Trophoblast cell (in vitro differentiated cells and primary cell): Measurements from ENCODE around the gene ANGPTL5.

Source experiments
- DNase-seq, 2 donors: peaks; one replicate each; pipeline ENCODE4 v3.0.0-alpha.2; 2016
- H2AFZ ChIP-seq: 2 replicates; pipeline ENCODE4 v1.6.1; 2013; ENCODE audit warnings: low read length, moderate library complexity, mild to moderate bottlenecking; ENCODE audit not compliant: insufficient read depth, poor library complexity
- H2AK5ac ChIP-seq: 2 replicates; pipeline ENCODE4 v1.6.1; 2013; ENCODE audit warnings: mild to moderate bottlenecking, low read length
- H2BK120ac ChIP-seq: 2 replicates; pipeline ENCODE4 v1.6.1; 2013; ENCODE audit warnings: low read length, mild to moderate bottlenecking, moderate library complexity; ENCODE audit not compliant: insufficient read depth, poor library complexity
- H2BK12ac ChIP-seq: 2 replicates; pipeline ENCODE4 v1.6.1; 2013; ENCODE audit warnings: mild to moderate bottlenecking, low read length, moderate library complexity
- H2BK5ac ChIP-seq: 2 replicates; pipeline ENCODE4 v1.6.1; 2013; ENCODE audit warnings: low read length, low read depth, moderate library complexity, mild to moderate bottlenecking; ENCODE audit not compliant: poor library complexity
- H3K14ac ChIP-seq: 2 replicates; pipeline ENCODE4 v1.6.1; 2013; ENCODE audit warnings: mild to moderate bottlenecking, low read length
- H3K18ac ChIP-seq: 2 replicates; pipeline ENCODE4 v1.6.1; 2013; ENCODE audit warnings: mild to moderate bottlenecking, low read length
- H3K23ac ChIP-seq: 2 replicates; pipeline ENCODE4 v1.6.1; 2013; ENCODE audit warnings: low read length
- H3K27ac ChIP-seq: 2 replicates; pipeline ENCODE4 v1.5.1; 2013; ENCODE audit warnings: low read depth, mild to moderate bottlenecking, inconsistent platforms, low read length, moderate library complexity
- H3K27me3 ChIP-seq: 2 replicates; pipeline ENCODE4 v1.6.1; 2013; ENCODE audit warnings: inconsistent platforms, mild to moderate bottlenecking, low read length, moderate library complexity; ENCODE audit not compliant: insufficient read depth
- H3K36me3 ChIP-seq, 2 experiments: 1 replicate in 1 of 2; 2 replicates in 1 of 2; pipeline ENCODE4 v1.6.1; 2013; ENCODE audit warnings: low read length in 2 of 2, mild to moderate bottlenecking in 2 of 2, moderate library complexity in 1 of 2; ENCODE audit not compliant: insufficient read depth in 2 of 2, control insufficient read depth in 1 of 2
- H3K4ac ChIP-seq: 2 replicates; pipeline ENCODE4 v1.6.1; 2013; ENCODE audit warnings: low read depth, mild to moderate bottlenecking, low read length, moderate library complexity
- H3K4me1 ChIP-seq, 2 experiments: 1 replicate in 1 of 2; 2 replicates in 1 of 2; pipeline ENCODE4 v1.6.1; 2013; ENCODE audit warnings: low read length in 2 of 2, mild to moderate bottlenecking in 2 of 2, moderate library complexity in 1 of 2; ENCODE audit not compliant: insufficient read depth in 2 of 2, control insufficient read depth in 1 of 2
- H3K4me2 ChIP-seq: 2 replicates; pipeline ENCODE4 v1.6.1; 2013; ENCODE audit warnings: inconsistent platforms, mild to moderate bottlenecking, low read length, moderate library complexity
- H3K4me3 ChIP-seq: 2 replicates; pipeline ENCODE4 v1.5.1; 2013; ENCODE audit warnings: mild to moderate bottlenecking, low read depth, low read length, inconsistent platforms
- H3K79me1 ChIP-seq: one replicate; pipeline ENCODE4 v1.6.1; 2013; ENCODE audit warnings: low read length
- H3K79me2 ChIP-seq: 2 replicates; pipeline ENCODE4 v1.6.1; 2013; ENCODE audit warnings: low read length, mild to moderate bottlenecking; ENCODE audit not compliant: control insufficient read depth, insufficient read depth, poor library complexity
- H3K9ac ChIP-seq: 2 replicates; pipeline ENCODE4 v1.6.1; 2013; ENCODE audit warnings: mild to moderate bottlenecking, low read length
- H3K9me3 ChIP-seq: 2 replicates; pipeline ENCODE4 v1.6.1; 2013; ENCODE audit warnings: low read depth, mild to moderate bottlenecking, control low read depth, inconsistent platforms, low read length; ENCODE audit not compliant: insufficient read depth
- H4K12ac ChIP-seq: 2 replicates; pipeline ENCODE4 v1.6.1; 2013; ENCODE audit warnings: low read depth, mild to moderate bottlenecking, low read length, moderate library complexity
- H4K8ac ChIP-seq: 2 replicates; pipeline ENCODE4 v1.6.1; 2013; ENCODE audit warnings: low read depth, mild to moderate bottlenecking, low read length, moderate library complexity
- H4K91ac ChIP-seq: one replicate; pipeline ENCODE4 v1.6.1; 2013; ENCODE audit warnings: low read depth, mild to moderate bottlenecking, low read length, moderate library complexity
- WGBS: extraction: QIAGEN DNeasy Blood & Tissue Kit; methylation state at CpG from one replicate; pipeline ENCODE4 v1.1.7; 2013; ENCODE audit warnings: missing lambda C conversion rate; ENCODE audit not compliant: insufficient read length, insufficient coverage; ENCODE audit errors: extremely low coverage; 5-methylcytosine and 5-hydroxymethylcytosine counted together

ANGPTL5 gene

DNA sequence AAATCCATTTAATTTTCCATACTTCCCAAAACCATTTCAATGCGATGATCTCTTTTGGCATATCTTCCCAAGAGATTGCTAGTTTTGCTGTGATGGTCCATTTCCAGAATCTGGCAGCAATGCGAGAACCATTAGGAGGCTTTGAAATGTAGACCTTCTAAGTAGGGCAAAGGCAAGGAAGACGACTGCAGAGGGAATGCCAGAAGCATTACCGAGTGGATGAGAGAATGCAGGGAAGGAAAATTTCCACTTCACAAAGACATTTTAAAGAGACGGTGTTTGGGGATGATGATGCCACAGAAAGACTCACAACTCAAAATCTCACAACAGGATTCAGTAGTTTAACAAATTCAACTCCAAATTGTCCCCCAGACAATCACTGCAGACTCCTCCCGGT, 2.0 kb downstream of the ANGPTL5 start:
- Histone ChIP-seq H3K79me1 (peaks cover 2% of the 10 kb centered on the region), H4K91ac (no peak overlapping the region), H3K27ac (no peak overlapping the region), H3K18ac (no peak overlapping the region), H2AK5ac (no peak overlapping the region), H3K4me3 (no peak overlapping the region), H2BK120ac (no peak overlapping the region), H4K12ac (no peak overlapping the region), H3K9me3 (no peaks in the 10 kb centered on the region), H3K4me2 (peak overlapping the region; percentile 89), H3K79me2 (no peaks in the 10 kb centered on the region), H2AFZ (no peak overlapping the region), H3K4ac (no peak overlapping the region), H4K8ac (no peak overlapping the region), H3K9ac (no peak overlapping the region), H3K14ac (no peak overlapping the region), H3K4me1 (no peaks in the 10 kb centered on the region), H3K36me3 (no peaks in the 10 kb centered on the region), H2BK12ac (no peak overlapping the region), H3K23ac (no peak overlapping the region), H2BK5ac (no peak overlapping the region), H3K27me3 (no peaks in the 10 kb centered on the region)
- peak; percentile 14 to 50 for DNase-seq
- WGBS = no CpG with 5 or more reads among the region's 6 CpGs

GRCh38 chr11:101913656-101914055, 2.7 kb downstream of the ANGPTL5 start:
- no peak overlapping the region for H2AK5ac ChIP-seq
- peaks cover 2% of the 10 kb centered on the region for H3K79me1 ChIP-seq
- H3K36me3 ChIP-seq = no peaks in the 10 kb centered on the region
- H2AFZ ChIP-seq = no peak overlapping the region
- no peaks in the 10 kb centered on the region for H3K79me2 ChIP-seq
- no peak overlapping the region for H3K4me3 ChIP-seq
- no peak overlapping the region for H3K14ac ChIP-seq
- H4K8ac ChIP-seq = no peak overlapping the region
- no peak overlapping the region for H3K4me2 ChIP-seq
- no peak for DNase-seq
- H3K4me1 ChIP-seq = no peaks in the 10 kb centered on the region
- no peaks in the 10 kb centered on the region for H3K27me3 ChIP-seq
- H2BK5ac ChIP-seq = no peak overlapping the region
- H3K4ac ChIP-seq = no peak overlapping the region
- no peak overlapping the region for H3K27ac ChIP-seq
- H3K23ac ChIP-seq = no peak overlapping the region
- no peak overlapping the region for H4K91ac ChIP-seq
- H2BK120ac ChIP-seq = no peak overlapping the region
- no CpG with 5 or more reads among the region's 5 CpGs for WGBS
- no peak overlapping the region for H4K12ac ChIP-seq
- no peak overlapping the region for H2BK12ac ChIP-seq
- H3K9me3 ChIP-seq = no peaks in the 10 kb centered on the region
- no peak overlapping the region for H3K18ac ChIP-seq
- H3K9ac ChIP-seq = no peak overlapping the region

GRCh38 chr11:101912823-101913284, 3.5 kb downstream of the ANGPTL5 start:
- Histone ChIP-seq H3K18ac (no peak overlapping the region), H4K91ac (no peak overlapping the region), H3K79me1 (peaks cover 2% of the 10 kb centered on the region), H3K79me2 (no peaks in the 10 kb centered on the region), H4K8ac (no peak overlapping the region), H3K23ac (no peak overlapping the region), H2AK5ac (no peak overlapping the region), H2BK120ac (no peak overlapping the region), H3K14ac (no peak overlapping the region), H3K9me3 (no peaks in the 10 kb centered on the region), H4K12ac (no peak overlapping the region), H2BK5ac (no peak overlapping the region), H3K27me3 (no peaks in the 10 kb centered on the region), H3K4me3 (no peak overlapping the region), H3K4ac (no peak overlapping the region), H3K36me3 (no peaks in the 10 kb centered on the region), H3K4me1 (no peaks in the 10 kb centered on the region), H2AFZ (no peak overlapping the region), H2BK12ac (no peak overlapping the region), H3K27ac (no peak overlapping the region), H3K4me2 (no peak overlapping the region), H3K9ac (no peak overlapping the region)
- no CpG with 5 or more reads among the region's 3 CpGs for WGBS
- DNase-seq = no peak

GRCh38 chr11:101909087-101909486, 7.2 kb downstream of the ANGPTL5 start:
- DNase-seq = peak in 1 of 2 donors; percentile 23
- H4K8ac ChIP-seq = no peak overlapping the region
- no peak overlapping the region for H3K9ac ChIP-seq
- no peaks in the 10 kb centered on the region for H3K36me3 ChIP-seq
- no peak overlapping the region for H2AK5ac ChIP-seq
- no peak overlapping the region for H3K4ac ChIP-seq
- no peak overlapping the region for H3K4me2 ChIP-seq
- H3K79me1 ChIP-seq = no peaks in the 10 kb centered on the region
- H2BK12ac ChIP-seq = no peak overlapping the region
- no peak overlapping the region for H4K12ac ChIP-seq
- no CpG with 5 or more reads among the region's 2 CpGs for WGBS
- H3K4me3 ChIP-seq = no peak overlapping the region
- no peaks in the 10 kb centered on the region for H3K9me3 ChIP-seq
- no peaks in the 10 kb centered on the region for H3K27me3 ChIP-seq
- H3K79me2 ChIP-seq = no peaks in the 10 kb centered on the region
- no peak overlapping the region for H3K18ac ChIP-seq
- H3K4me1 ChIP-seq = no peaks in the 10 kb centered on the region
- no peak overlapping the region for H4K91ac ChIP-seq
- H2AFZ ChIP-seq = no peak overlapping the region
- no peak overlapping the region for H3K27ac ChIP-seq
- H2BK5ac ChIP-seq = no peak overlapping the region
- no peak overlapping the region for H3K14ac ChIP-seq
- no peak overlapping the region for H3K23ac ChIP-seq
- H2BK120ac ChIP-seq = no peak overlapping the region
